HFFc6 (cell line): Measurements from ENCODE around the gene PLA2R1. TPM values are rescaled to one million over a fixed set of nuclear protein-coding genes. Genes with fewer than 3 reads are reported as not detected.

ENCODE experiments used
- DNase-seq: peaks from one replicate; pipeline ENCODE4 v3.0.0-alpha.2; 2018
- H3K27ac Mint-ChIP-seq: 2 replicates; pipeline ENCODE4 v1.8.0; 2020; ENCODE audit warnings: mild to moderate bottlenecking, mixed read lengths
- H3K27me3 Mint-ChIP-seq: 2 replicates; pipeline ENCODE4 v1.8.0; 2021; ENCODE audit warnings: mild to moderate bottlenecking, moderate library complexity, mixed read lengths; ENCODE audit not compliant: insufficient read depth
- H3K36me3 Mint-ChIP-seq: 2 replicates; pipeline ENCODE4 v1.8.0; 2021; ENCODE audit warnings: low read depth, mixed read lengths
- H3K4me1 Mint-ChIP-seq: 2 replicates; pipeline ENCODE4 v1.8.0; 2020; ENCODE audit warnings: low read depth, mixed read lengths
- H3K4me3 Mint-ChIP-seq: 2 replicates; pipeline ENCODE4 v1.8.0; 2020; ENCODE audit warnings: mild to moderate bottlenecking, moderate library complexity, mixed read lengths
- H3K9me3 Mint-ChIP-seq: 2 replicates; pipeline ENCODE4 v1.8.0; 2020; ENCODE audit warnings: mild to moderate bottlenecking, mixed read lengths
- total RNA-seq, 6 experiments: library from RNA; stranded (reverse); fragmentation: NEBNext Ultra II Directional; extraction: Animal tissue kit (Norgen Biotek cat#: 25700); gene quantifications; 2 replicates in 1 of 6; 3 replicates in 5 of 6; pipeline ENCODE4 v1.2.3, GENCODE V29; 2021
- TF ChIP-seq, protein P1 (sequence below): fragments of 200-600 bp; sonication (generic); IDR thresholded peaks from 2 replicates; pipeline ENCODE4 v1.5.0; 2021; ENCODE audit warnings: antibody characterized with exemption, mild to moderate bottlenecking

PLA2R1 gene
- total RNA-seq, 6 experiments from 2014 or later: 3.2 to 6.3 (median 3.3) TPM

DNA sequence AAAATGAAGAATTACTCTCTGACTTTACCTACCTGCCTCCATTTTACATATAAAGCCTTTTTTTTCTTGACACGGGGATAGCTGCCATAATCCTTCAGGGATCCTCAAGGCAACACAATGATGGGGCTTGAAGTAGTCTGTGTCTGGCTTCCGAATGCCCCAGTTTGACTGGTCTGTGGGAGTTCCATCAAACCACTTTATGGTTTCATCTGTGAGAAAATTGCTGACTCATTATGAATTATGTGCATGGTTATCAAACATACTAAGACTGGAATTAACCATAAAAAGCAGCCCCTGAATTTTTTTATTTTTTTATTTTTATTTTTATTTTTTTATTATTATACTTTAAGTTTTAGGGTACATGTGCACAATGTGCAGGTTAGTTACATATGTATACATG lies 117.5 kb downstream of the PLA2R1 start:
- DNase-seq: no peak
- H3K4me3 Mint-ChIP-seq: no peak overlapping the region
- H3K27ac Mint-ChIP-seq: no peak overlapping the region
- no peaks in the 10 kb centered on the region for H3K27me3 Mint-ChIP-seq
- TF ChIP-seq, protein P1, sequence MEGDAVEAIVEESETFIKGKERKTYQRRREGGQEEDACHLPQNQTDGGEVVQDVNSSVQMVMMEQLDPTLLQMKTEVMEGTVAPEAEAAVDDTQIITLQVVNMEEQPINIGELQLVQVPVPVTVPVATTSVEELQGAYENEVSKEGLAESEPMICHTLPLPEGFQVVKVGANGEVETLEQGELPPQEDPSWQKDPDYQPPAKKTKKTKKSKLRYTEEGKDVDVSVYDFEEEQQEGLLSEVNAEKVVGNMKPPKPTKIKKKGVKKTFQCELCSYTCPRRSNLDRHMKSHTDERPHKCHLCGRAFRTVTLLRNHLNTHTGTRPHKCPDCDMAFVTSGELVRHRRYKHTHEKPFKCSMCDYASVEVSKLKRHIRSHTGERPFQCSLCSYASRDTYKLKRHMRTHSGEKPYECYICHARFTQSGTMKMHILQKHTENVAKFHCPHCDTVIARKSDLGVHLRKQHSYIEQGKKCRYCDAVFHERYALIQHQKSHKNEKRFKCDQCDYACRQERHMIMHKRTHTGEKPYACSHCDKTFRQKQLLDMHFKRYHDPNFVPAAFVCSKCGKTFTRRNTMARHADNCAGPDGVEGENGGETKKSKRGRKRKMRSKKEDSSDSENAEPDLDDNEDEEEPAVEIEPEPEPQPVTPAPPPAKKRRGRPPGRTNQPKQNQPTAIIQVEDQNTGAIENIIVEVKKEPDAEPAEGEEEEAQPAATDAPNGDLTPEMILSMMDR: no peak
- no peaks in the 10 kb centered on the region for H3K9me3 Mint-ChIP-seq
- peaks cover 11% of the 10 kb centered on the region for H3K4me1 Mint-ChIP-seq
- no peaks in the 10 kb centered on the region for H3K36me3 Mint-ChIP-seq

DNA sequence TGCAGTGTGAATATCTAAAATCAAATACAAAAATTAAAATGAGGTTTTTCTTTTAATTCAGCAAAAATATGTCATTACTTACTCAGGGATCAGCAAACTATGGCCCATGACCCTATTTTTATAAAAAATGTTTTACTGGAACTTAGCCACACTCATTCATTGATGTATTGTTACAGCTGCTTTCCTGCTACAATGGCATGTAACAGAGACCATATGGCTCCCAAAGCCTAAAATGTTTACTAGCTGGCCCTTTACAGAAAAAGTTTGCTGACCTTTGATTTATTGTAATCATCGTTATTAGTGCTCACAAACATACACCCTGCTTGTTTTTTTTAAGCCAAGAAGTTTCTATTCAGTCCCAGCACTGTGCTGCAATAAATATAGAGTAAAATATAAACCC lies 120.3 kb downstream of the PLA2R1 start:
- H3K4me3 Mint-ChIP-seq: no peak overlapping the region
- TF ChIP-seq, protein P1: no peak
- no peaks in the 10 kb centered on the region for H3K36me3 Mint-ChIP-seq
- no peak for DNase-seq
- peaks cover 1% of the 10 kb centered on the region; the same call in 1 of the 2 replicates for H3K27me3 Mint-ChIP-seq
- H3K4me1 Mint-ChIP-seq: peaks cover 11% of the 10 kb centered on the region
- no peak overlapping the region for H3K27ac Mint-ChIP-seq
- H3K9me3 Mint-ChIP-seq: no peaks in the 10 kb centered on the region

DNA sequence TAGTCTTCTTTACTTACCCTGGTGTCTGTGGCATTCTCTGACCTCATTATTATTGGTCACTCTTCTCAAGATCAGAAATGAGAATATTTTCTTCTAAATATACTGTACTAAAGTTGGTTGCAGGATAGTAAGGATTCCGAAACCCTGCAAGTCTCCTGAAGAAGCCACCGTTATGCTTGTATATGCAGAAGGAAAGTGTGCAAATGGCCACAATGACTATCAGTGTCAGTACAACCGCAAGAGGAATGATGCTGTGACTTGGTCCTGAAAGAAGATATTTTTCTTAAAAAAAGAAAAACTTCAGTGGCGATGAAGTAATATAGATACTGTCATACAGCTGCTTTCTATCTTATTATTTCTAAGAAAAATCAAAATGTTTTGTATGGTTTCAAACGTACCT lies 120.7 kb downstream of the PLA2R1 start:
- Mint-ChIP-seq H3K4me1 (peaks cover 9% of the 10 kb centered on the region), H3K27me3 (peaks cover 1% of the 10 kb centered on the region; the same call in 1 of the 2 replicates), H3K36me3 (no peaks in the 10 kb centered on the region), H3K9me3 (no peaks in the 10 kb centered on the region), H3K27ac (no peak overlapping the region), H3K4me3 (no peak overlapping the region)
- TF ChIP-seq, protein P1: no peak
- DNase-seq: no peak

DNA sequence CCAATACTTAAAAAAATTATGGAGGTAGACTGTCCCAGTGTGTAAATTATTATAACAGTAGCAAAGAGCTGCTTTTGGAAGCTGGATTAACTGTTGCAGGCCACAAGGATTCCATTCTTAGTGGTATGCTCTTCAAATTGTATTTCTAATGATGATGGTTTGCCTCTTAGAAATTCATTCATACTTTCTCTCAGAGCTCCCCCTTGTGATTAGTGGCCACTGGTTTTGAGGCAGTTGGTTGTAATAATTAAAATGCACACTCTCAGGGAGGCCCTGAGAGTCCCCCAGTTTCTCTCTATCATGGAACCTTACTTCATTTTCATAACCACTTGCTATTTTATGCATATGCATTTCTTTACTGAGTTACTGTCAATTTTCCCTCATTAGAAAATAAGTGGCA lies 122.5 kb downstream of the PLA2R1 start:
- DNase-seq: peak; percentile 27
- Mint-ChIP-seq H3K36me3 (no peaks in the 10 kb centered on the region), H3K4me3 (no peak overlapping the region)

DNA sequence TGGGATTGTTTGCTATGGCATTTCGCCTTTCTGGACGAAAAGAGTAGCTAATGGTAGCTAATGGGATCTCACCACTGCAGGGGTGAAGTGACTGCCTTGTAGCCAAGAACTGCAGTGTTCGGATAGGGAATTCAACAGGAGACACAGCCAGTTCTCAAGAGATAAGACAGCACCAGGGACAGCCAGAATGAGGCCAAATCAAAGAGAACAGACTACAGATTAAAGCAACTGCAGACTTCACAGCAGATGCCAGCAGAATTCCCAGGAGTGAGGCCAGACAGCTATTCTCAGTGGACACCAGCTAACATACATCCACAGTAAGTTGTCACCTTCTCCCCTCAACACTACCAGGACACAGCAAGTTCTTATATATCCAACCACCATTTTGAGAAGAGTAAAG lies 124.0 kb downstream of the PLA2R1 start:
- Mint-ChIP-seq H3K27ac (no peak overlapping the region), H3K27me3 (peaks cover 1% of the 10 kb centered on the region), H3K4me3 (no peak overlapping the region), H3K4me1 (no peaks in the 10 kb centered on the region), H3K36me3 (no peaks in the 10 kb centered on the region), H3K9me3 (no peaks in the 10 kb centered on the region)
- TF ChIP-seq, protein P1: no peak
- no peak for DNase-seq

More for the DNA sequence above, 122.5 kb downstream of the PLA2R1 start:
- Mint-ChIP-seq H3K4me1 (no peaks in the 10 kb centered on the region), H3K27me3 (peaks cover 1% of the 10 kb centered on the region), H3K27ac (no peak overlapping the region), H3K9me3 (no peaks in the 10 kb centered on the region)
- TF ChIP-seq, protein P1: peak; percentile 56

DNA sequence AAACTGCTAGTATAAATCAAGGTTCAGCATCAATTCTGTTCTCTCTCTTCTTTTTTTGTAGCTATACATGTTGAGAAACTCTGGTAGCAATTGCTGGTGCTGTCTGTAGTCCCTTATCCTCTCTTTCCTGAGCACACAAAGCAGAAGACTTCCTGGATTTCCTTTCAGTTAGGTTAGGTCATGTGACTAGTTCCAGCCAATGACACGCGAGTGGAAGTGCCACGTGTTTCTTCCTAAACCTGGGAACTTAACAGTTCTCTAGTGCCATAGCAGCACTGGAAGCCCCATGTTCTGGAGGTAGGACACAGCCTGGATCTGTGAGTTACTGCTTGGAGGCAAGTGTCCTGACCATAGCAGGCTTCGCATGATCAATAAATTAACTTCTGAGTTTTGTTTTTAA lies 125.9 kb downstream of the PLA2R1 start:
- no peaks in the 10 kb centered on the region for H3K9me3 Mint-ChIP-seq
- TF ChIP-seq, protein P1: no peak
- no peak for DNase-seq
- no peak overlapping the region for H3K4me3 Mint-ChIP-seq
- no peaks in the 10 kb centered on the region for H3K4me1 Mint-ChIP-seq
- H3K27ac Mint-ChIP-seq: no peak overlapping the region
- H3K36me3 Mint-ChIP-seq: no peaks in the 10 kb centered on the region
- peaks cover 4% of the 10 kb centered on the region for H3K27me3 Mint-ChIP-seq
